Liver (tissue), 9 donors: ENCODE data around the gene INTS1. TPM values are rescaled to one million over a fixed set of nuclear protein-coding genes. Genes with fewer than 3 reads are reported as not detected.
"Not testable (repeated sequence)": the region's sequence is repeated elsewhere in the genome, so short reads cannot be mapped to it uniquely, and the experiment has no call there.

Experiments
- DNase-seq: peaks from one replicate; pipeline ENCODE4 v3.0.0-alpha.2; 2017; ENCODE audit warnings: low spot score
- H3K27ac ChIP-seq, 2 donors: one replicate each; pipeline ENCODE4 v1.7.0; 2013; ENCODE audit warnings: inconsistent platforms in 2 of 2, low read length in 2 of 2, control low read depth in 1 of 2, low read depth in 1 of 2, mild to moderate bottlenecking in 1 of 2
- H3K27me3 ChIP-seq, 4 donors: one replicate each; pipeline versions ENCODE4 v1.6.1 to v1.7.0; 2013; ENCODE audit warnings: low read length in 3 of 4, inconsistent platforms in 1 of 4, mild to moderate bottlenecking in 1 of 4, moderate library complexity in 1 of 4; ENCODE audit not compliant: control insufficient read depth in 4 of 4, insufficient read depth in 4 of 4
- H3K36me3 ChIP-seq, 4 donors: one replicate each; pipeline versions ENCODE4 v1.6.1 to v1.7.0; 2013; ENCODE audit warnings: low read length in 3 of 4, mild to moderate bottlenecking in 3 of 4, low read depth in 1 of 4, moderate library complexity in 1 of 4; ENCODE audit not compliant: control insufficient read depth in 4 of 4, insufficient read depth in 3 of 4
- H3K4me1 ChIP-seq, 4 donors: one replicate each; pipeline versions ENCODE4 v1.6.1 to v1.7.0; 2013; ENCODE audit warnings: low read length in 3 of 4, mild to moderate bottlenecking in 3 of 4, moderate library complexity in 1 of 4; ENCODE audit not compliant: control insufficient read depth in 4 of 4, insufficient read depth in 4 of 4
- H3K4me3 ChIP-seq, 3 donors: one replicate each; pipeline versions ENCODE4 v1.6.1 to v1.7.0; 2013; ENCODE audit warnings: low read length in 3 of 3, control low read depth in 1 of 3, low read depth in 1 of 3, mild to moderate bottlenecking in 1 of 3
- H3K9ac ChIP-seq, 2 donors: one replicate each; pipeline ENCODE4 v1.7.0; 2013; ENCODE audit warnings: low read length in 2 of 2, mild to moderate bottlenecking in 2 of 2, moderate library complexity in 2 of 2, control low read depth in 1 of 2, low read depth in 1 of 2
- H3K9me3 ChIP-seq, 4 donors: one replicate each; pipeline versions ENCODE4 v1.6.1 to v1.7.0; 2013; ENCODE audit warnings: low read length in 3 of 4; ENCODE audit not compliant: control insufficient read depth in 4 of 4
- EGR1 ChIP-seq, 2 donors: IDR thresholded peaks; 2 replicates each; pipeline ENCODE4 v1.6.1; 2016 to 2018; ENCODE audit warnings: antibody characterized with exemption in 2 of 2, low read depth in 2 of 2
- FOXA2 ChIP-seq: IDR thresholded peaks from 2 replicates; pipeline ENCODE4 v1.6.1; 2016; ENCODE audit warnings: antibody characterized with exemption
- HNF4A ChIP-seq, 2 donors: conservative IDR thresholded peaks; 2 replicates each; pipeline ENCODE4 v1.6.1; 2016; ENCODE audit warnings: antibody characterized with exemption in 2 of 2, mild to moderate bottlenecking in 2 of 2
- HNF4G ChIP-seq: IDR thresholded peaks from 2 replicates; pipeline ENCODE4 v1.6.1; 2016; ENCODE audit warnings: antibody characterized with exemption
- NR2F2 ChIP-seq: IDR thresholded peaks from 2 replicates; pipeline ENCODE4 v1.6.1; 2016; ENCODE audit warnings: antibody characterized with exemption
- RXRA ChIP-seq, 2 donors: IDR thresholded peaks; 2 replicates each; pipeline ENCODE4 v1.6.1; 2017 to 2018; ENCODE audit warnings: antibody characterized with exemption in 2 of 2, mild to moderate bottlenecking in 1 of 2
- WGBS: extraction: QIAGEN DNeasy Blood & Tissue Kit; methylation state at CpG from one replicate; pipeline ENCODE4 v1.1.7; 2013; 5-methylcytosine and 5-hydroxymethylcytosine counted together
- polyA plus RNA-seq, 2 donors: library from polyadenylated mRNA; stranded (reverse) in 1 of 2; unstranded in 1 of 2; fragments of 200-250 nt in 1 of 2; fragments of >200 nt in 1 of 2; fragmentation: Nextera tagmentation in 1 of 2; extraction: Ambion mirVana in 1 of 2; gene quantifications; one replicate each; pipeline versions ENCODE4 v1.2.1 to v1.2.3, GENCODE V29; 2013 to 2015
- total RNA-seq, 2 donors: library from RNA; depleted of rRNA; stranded (reverse); fragments of >200 nt; gene quantifications; one replicate each; pipeline ENCODE4 v1.2.3, GENCODE V29; 2014
- TF ChIP-seq, protein P1 (sequence below): fragments of 150-350 bp; IDR thresholded peaks from 2 replicates; pipeline ENCODE4 v1.5.1; 2017; ENCODE audit warnings: improper control_type of control experiment, low read depth, low read length; ENCODE audit not compliant: missing input control
- TF ChIP-seq, protein P2 (sequence below): IDR thresholded peaks from 2 replicates; pipeline ENCODE4 v1.6.1; 2016; ENCODE audit warnings: antibody characterized with exemption
- TF ChIP-seq, protein P3 (sequence below): IDR thresholded peaks from 2 replicates; pipeline ENCODE4 v1.6.1; 2016; ENCODE audit warnings: antibody characterized with exemption
- TF ChIP-seq, protein P4 (sequence below): IDR thresholded peaks from 2 replicates; pipeline ENCODE4 v1.6.1; 2016; ENCODE audit warnings: antibody characterized with exemption, mild to moderate bottlenecking
- TF ChIP-seq, protein P5 (sequence below): IDR thresholded peaks from 2 replicates; pipeline ENCODE4 v1.6.1; 2016; ENCODE audit warnings: antibody characterized with exemption
- donor health status: healthy.
- donor health status: healthy.
- donor health status: healthy.
- donor health status: healthy.
- donor health status: healthy.

Gene INTS1
- total and polyA plus RNA-seq, 4 donors = 14.6 to 37.9 (median 30.7) TPM

DNA sequence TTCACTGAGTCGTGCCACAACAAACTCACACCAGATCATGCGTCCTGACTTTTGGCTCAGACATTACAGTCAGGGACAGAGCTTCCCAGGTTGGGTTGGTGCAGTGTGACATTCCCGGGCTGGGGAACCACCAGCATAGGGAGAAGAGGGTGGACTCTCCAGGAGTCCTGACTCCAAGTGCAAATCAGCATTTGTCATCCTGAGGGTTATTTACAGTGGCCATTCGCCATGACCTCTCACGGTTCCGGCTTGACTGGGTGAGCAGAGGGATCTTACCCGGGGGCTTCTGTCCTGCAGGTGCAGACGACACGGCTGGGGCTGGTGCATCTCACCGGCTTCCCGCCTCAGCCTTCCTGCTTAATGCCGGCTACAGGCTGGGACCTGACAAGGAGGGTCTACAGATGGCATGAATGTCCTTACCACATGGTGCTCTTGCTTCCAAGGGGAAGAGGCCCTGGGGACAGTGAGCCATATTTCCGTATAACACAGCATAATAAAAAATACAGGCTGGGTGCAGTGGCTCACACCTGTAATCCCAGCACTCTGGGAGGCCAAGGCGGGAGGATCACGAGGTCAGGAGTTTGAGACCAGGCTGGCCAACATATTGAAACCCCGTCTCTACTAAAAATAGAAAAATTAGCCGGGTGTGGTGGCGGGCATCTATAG is 12.5 kb upstream of the INTS1 start:
- TF ChIP-seq HNF4G = no peak
- TF ChIP-seq, protein P1, sequence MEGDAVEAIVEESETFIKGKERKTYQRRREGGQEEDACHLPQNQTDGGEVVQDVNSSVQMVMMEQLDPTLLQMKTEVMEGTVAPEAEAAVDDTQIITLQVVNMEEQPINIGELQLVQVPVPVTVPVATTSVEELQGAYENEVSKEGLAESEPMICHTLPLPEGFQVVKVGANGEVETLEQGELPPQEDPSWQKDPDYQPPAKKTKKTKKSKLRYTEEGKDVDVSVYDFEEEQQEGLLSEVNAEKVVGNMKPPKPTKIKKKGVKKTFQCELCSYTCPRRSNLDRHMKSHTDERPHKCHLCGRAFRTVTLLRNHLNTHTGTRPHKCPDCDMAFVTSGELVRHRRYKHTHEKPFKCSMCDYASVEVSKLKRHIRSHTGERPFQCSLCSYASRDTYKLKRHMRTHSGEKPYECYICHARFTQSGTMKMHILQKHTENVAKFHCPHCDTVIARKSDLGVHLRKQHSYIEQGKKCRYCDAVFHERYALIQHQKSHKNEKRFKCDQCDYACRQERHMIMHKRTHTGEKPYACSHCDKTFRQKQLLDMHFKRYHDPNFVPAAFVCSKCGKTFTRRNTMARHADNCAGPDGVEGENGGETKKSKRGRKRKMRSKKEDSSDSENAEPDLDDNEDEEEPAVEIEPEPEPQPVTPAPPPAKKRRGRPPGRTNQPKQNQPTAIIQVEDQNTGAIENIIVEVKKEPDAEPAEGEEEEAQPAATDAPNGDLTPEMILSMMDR = no peak
- TF ChIP-seq, protein P2, sequence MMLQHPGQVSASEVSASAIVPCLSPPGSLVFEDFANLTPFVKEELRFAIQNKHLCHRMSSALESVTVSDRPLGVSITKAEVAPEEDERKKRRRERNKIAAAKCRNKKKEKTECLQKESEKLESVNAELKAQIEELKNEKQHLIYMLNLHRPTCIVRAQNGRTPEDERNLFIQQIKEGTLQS = no peak
- TF ChIP-seq, protein P3, sequence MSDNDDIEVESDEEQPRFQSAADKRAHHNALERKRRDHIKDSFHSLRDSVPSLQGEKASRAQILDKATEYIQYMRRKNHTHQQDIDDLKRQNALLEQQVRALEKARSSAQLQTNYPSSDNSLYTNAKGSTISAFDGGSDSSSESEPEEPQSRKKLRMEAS = no peak
- no peaks in the 10 kb centered on the region for H3K36me3 ChIP-seq
- H3K4me3 ChIP-seq = no peak overlapping the region
- no peaks in the 10 kb centered on the region for H3K27me3 ChIP-seq
- WGBS = 71% methylated on average over 18 of the region's 18 CpGs
- no peaks in the 10 kb centered on the region for H3K9me3 ChIP-seq
- H3K27ac ChIP-seq = no peak overlapping the region
- H3K4me1 ChIP-seq = peaks cover 0 to 2% (median 0%) of the 10 kb centered on the region in 4 donors
- no peak overlapping the region for H3K9ac ChIP-seq
- no peak for DNase-seq

DNA sequence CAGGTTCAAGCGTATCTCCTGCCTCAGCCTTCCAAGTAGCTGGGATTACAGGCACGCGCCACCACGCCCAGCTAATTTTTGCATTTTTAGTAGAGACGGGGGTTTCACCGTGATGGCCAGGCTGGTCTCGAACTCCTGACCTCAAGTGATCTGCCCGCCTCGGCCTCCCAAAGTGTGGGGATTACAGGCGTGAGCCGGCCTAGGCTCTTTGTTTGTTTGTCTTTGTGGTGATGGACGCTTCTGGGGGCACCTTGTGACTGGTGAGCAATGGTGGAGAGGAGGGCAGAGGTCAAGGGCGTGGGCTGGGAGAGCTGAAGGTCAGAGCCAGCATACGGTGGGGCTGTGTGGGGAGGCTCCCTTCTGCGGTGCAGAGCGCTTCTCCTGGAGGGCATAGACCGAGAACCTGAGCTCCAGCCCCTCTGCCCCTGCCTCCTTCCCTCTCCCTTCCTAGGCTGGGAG is 11.3 kb upstream of the INTS1 start:
- not testable (repeated sequence) for H3K9me3 ChIP-seq, H3K27me3 ChIP-seq, H3K4me3 ChIP-seq, DNase-seq, H3K27ac ChIP-seq, H3K36me3 ChIP-seq, H3K4me1 ChIP-seq, H3K9ac ChIP-seq
- 67% methylated on average over 17 of the region's 17 CpGs for WGBS

DNA sequence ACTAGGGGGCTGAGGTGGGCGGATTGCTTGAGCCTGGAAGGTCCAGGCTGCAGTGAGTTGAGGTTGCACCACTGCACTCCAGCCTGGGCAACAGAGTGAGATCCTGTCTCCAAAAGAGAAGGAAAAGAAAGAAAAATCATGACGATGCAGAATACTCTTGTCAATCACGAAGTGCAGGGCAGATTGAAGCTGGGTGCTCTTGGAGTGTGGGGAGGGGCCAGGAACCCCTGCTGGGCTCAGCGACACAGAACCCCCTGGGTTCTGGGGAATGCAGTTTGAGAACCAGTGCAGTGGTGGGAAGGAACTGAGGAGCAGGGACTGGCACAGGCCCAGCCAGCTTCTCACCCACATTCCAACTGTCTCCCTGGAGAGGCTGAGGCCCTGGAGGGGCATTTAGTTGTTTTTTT is 10.8 kb upstream of the INTS1 start:
- TF ChIP-seq, protein P4, sequence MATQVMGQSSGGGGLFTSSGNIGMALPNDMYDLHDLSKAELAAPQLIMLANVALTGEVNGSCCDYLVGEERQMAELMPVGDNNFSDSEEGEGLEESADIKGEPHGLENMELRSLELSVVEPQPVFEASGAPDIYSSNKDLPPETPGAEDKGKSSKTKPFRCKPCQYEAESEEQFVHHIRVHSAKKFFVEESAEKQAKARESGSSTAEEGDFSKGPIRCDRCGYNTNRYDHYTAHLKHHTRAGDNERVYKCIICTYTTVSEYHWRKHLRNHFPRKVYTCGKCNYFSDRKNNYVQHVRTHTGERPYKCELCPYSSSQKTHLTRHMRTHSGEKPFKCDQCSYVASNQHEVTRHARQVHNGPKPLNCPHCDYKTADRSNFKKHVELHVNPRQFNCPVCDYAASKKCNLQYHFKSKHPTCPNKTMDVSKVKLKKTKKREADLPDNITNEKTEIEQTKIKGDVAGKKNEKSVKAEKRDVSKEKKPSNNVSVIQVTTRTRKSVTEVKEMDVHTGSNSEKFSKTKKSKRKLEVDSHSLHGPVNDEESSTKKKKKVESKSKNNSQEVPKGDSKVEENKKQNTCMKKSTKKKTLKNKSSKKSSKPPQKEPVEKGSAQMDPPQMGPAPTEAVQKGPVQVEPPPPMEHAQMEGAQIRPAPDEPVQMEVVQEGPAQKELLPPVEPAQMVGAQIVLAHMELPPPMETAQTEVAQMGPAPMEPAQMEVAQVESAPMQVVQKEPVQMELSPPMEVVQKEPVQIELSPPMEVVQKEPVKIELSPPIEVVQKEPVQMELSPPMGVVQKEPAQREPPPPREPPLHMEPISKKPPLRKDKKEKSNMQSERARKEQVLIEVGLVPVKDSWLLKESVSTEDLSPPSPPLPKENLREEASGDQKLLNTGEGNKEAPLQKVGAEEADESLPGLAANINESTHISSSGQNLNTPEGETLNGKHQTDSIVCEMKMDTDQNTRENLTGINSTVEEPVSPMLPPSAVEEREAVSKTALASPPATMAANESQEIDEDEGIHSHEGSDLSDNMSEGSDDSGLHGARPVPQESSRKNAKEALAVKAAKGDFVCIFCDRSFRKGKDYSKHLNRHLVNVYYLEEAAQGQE = no peak
- TF ChIP-seq EGR1 (IDR thresholded peaks at IDR 0.05; ENCODE audit: low read depth in 2 of 2) (no peak), HNF4A (conservative IDR thresholded peaks at IDR 0.05) (no peak), RXRA (IDR thresholded peaks at IDR 0.05) (no peak), NR2F2 (no peak), FOXA2 (no peak)
- TF ChIP-seq, protein P3 = no peak
- TF ChIP-seq, protein P5, sequence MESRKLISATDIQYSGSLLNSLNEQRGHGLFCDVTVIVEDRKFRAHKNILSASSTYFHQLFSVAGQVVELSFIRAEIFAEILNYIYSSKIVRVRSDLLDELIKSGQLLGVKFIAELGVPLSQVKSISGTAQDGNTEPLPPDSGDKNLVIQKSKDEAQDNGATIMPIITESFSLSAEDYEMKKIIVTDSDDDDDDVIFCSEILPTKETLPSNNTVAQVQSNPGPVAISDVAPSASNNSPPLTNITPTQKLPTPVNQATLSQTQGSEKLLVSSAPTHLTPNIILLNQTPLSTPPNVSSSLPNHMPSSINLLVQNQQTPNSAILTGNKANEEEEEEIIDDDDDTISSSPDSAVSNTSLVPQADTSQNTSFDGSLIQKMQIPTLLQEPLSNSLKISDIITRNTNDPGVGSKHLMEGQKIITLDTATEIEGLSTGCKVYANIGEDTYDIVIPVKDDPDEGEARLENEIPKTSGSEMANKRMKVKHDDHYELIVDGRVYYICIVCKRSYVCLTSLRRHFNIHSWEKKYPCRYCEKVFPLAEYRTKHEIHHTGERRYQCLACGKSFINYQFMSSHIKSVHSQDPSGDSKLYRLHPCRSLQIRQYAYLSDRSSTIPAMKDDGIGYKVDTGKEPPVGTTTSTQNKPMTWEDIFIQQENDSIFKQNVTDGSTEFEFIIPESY = no peak
- TF ChIP-seq, protein P2 = no peak
- TF ChIP-seq, protein P1 = no peak
- DNase-seq = no peak
- 73% methylated on average over 4 of the region's 4 CpGs for WGBS
- H3K36me3 ChIP-seq = no peaks in the 10 kb centered on the region
- no peak overlapping the region for H3K4me3 ChIP-seq
- H3K4me1 ChIP-seq = peaks cover 0 to 2% (median 0%) of the 10 kb centered on the region in 4 donors
- no peaks in the 10 kb centered on the region for H3K27me3 ChIP-seq
- H3K27ac ChIP-seq = no peak overlapping the region
- H3K9me3 ChIP-seq = no peaks in the 10 kb centered on the region
- no peak overlapping the region for H3K9ac ChIP-seq
